ENCODE results near the gene PTPRS.
"Not testable (repeated sequence)": the region's sequence is repeated elsewhere in the genome, so short reads cannot be mapped to it uniquely, and the experiment has no call there.

The PTPRS gene

DNA sequence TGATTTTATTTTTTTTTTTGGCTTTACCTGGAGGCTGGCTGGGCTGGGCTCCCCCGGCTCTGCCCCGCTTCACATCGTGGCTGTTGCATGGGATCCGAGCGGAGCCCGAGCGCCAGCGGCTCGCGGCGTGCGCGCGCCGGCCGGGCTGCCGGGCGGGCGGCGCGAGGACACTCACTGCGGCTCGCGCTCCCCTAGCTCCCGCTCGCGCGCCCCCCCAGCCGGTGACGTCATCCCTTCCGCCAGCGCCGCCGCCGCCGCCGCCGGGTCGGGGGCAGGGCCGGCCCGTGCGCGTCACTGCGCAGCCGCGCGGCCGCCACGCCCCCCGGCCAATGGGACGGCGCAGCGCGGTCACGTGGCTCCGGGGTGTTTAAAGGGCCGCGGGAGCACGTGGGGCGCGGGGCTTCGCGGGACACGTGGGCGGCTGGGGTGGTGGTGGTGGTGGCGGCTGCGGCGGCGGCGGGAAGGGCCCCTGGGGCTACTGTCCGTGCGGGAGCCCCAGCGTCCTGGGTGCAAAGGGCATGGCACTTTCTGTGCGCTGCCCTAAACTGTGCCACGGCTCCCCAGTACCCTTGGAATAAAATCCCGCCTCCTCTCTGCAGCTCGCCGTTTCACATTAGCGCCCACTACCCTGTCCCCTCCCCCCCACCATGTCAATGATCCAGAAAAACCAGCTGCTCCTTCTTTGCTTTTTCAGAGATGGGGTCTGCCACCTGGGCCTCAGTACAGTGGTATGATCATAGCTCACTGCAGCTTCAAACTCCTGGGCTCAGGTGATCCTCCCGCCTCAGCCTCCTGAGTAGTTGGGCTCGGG is at the start of gene PTPRS:
Gene PTPRS, minus strand, starts transcription at position 176 of the 811 bp plus-strand sequence. CDS start 54,672 bp downstream, outside the sequence.
- H3K27ac ChIP-seq, result peak within 1 kb of the TSS; percentile 60

DNA sequence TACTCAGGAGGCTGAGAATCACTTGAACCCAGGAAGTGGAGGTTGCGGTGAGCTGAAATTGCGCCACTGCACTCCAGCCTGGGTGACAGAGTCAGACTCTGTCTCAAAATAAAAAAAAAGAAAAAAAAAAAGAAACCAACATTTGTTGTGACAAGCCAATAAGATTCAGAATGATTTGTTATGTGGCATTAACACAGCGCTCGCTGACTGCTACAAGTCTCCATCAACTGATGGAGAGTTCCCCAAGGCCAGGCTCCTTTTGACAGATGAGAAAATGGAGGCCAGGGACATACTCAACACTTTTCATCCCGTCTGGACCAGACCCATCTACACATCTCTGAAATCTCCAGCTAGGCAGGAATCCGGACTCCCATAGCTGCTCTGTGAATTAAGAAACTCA is 48.7 kb upstream of the PTPRS start:
- TF ChIP-seq, protein P1, sequence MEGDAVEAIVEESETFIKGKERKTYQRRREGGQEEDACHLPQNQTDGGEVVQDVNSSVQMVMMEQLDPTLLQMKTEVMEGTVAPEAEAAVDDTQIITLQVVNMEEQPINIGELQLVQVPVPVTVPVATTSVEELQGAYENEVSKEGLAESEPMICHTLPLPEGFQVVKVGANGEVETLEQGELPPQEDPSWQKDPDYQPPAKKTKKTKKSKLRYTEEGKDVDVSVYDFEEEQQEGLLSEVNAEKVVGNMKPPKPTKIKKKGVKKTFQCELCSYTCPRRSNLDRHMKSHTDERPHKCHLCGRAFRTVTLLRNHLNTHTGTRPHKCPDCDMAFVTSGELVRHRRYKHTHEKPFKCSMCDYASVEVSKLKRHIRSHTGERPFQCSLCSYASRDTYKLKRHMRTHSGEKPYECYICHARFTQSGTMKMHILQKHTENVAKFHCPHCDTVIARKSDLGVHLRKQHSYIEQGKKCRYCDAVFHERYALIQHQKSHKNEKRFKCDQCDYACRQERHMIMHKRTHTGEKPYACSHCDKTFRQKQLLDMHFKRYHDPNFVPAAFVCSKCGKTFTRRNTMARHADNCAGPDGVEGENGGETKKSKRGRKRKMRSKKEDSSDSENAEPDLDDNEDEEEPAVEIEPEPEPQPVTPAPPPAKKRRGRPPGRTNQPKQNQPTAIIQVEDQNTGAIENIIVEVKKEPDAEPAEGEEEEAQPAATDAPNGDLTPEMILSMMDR (IDR thresholded peaks at IDR 0.05), result no peak
- TF ChIP-seq ZFX (IDR thresholded peaks at IDR 0.05; ENCODE audit: borderline replicate concordance), result no peak
- no peak overlapping the region for H3K27ac ChIP-seq

More for the DNA sequence above, at the start of gene PTPRS:
- TF ChIP-seq, protein P1 (IDR thresholded peaks at IDR 0.05), result no peak
- TF ChIP-seq ZFX (IDR thresholded peaks at IDR 0.05; ENCODE audit: borderline replicate concordance), result no peak

DNA sequence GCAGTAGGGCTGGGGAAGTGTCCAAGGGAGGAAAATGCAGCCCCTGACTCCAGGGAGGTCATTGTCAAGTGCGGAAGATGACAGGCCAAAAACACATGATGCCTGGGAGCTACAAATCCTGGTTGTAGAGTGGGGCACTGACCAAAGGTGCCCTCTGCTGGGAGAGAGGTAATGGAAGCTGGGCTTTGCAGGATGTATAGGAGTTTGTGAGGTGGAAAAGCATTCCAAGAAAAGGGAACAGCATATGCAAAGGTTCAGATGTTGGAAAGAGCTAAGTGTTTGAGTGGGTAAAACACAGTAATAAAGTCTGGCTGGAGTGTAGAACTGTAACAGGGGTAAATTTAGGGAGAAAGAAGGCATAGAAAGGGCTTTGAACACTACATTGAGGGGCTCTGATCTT is 46.9 kb upstream of the PTPRS start:
- H3K27ac ChIP-seq, result no peak overlapping the region
- TF ChIP-seq, protein P1 (IDR thresholded peaks at IDR 0.05), result no peak

DNA sequence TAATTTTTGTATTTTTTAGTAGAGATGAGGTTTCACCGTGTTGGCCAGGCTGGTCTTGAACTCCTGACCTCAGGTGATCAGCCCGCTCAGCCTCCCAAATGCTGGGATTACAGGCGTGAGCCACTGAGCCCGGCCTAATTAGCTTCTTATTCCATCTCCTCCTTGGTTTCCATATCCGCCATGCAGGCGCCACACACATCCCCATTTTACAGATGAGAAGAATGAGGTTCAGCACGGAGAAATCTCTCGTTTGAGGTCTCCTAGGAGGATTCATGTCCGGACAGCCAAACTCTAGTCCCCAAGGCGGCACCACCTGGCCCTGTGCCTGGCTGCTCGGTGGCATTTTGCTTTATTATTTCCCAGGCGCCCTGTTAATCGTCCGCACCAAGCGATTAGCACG is 46.2 kb upstream of the PTPRS start:
- no peak for TF ChIP-seq ZFX (IDR thresholded peaks at IDR 0.05; ENCODE audit: borderline replicate concordance)
- TF ChIP-seq, protein P1 (IDR thresholded peaks at IDR 0.05), result no peak
- no peak overlapping the region for H3K27ac ChIP-seq

DNA sequence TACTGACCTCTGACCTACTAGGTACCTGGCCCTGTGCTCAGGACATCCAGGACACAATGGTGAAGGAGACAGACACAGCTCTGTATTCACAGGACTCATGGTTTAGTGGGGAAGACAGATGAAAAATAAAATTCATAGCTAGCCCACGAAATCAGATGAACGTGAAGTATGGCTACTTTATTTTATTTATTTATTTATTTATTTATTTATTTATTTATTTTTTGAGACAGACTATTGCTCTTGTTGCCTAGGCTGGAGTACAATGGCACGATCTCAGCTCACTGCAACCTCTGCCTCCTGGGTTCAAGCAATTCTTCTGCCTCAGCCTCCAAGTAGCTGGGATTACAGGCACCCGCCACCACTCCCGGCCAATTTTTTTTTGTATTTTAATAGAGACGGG is 40.6 kb upstream of the PTPRS start:
- not testable (repeated sequence) for H3K27ac ChIP-seq

DNA sequence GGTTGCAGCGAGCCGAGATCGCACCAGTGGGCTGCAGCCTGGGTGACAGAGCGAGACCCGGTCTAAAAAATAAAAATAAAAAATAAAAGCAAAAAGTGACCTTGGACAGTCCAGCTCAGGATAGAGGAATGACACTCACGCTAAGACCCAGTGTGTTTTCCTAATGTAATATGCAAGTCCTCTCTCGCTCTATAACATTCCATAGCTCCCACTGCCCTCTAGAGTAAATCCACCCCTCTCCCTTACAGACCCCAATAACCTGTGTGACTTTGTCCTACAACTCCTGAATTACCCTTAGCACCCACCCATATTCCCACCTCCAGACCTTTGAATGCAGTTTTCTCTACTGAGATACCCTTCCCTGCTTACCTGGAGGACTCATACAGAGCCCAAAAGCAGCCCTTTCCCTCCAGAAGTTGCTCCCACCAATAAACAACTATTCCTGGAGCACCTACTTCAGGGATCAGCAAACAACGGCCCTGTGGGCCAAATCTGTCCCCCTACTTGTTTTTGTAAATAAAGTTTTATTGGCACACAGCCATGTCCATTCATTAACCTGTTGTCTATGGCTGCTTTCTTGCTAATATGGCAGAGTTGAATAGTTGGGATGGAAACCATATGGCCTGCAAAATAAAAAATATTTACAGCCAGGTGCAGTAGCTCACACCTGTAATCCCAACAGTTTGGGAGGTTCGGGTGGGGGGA is 39.8 kb upstream of the PTPRS start:
- TF ChIP-seq, protein P1 (IDR thresholded peaks at IDR 0.05), result no peak
- no peak for TF ChIP-seq ZFX (IDR thresholded peaks at IDR 0.05; ENCODE audit: borderline replicate concordance)
- H3K27ac ChIP-seq, result no peak overlapping the region

DNA sequence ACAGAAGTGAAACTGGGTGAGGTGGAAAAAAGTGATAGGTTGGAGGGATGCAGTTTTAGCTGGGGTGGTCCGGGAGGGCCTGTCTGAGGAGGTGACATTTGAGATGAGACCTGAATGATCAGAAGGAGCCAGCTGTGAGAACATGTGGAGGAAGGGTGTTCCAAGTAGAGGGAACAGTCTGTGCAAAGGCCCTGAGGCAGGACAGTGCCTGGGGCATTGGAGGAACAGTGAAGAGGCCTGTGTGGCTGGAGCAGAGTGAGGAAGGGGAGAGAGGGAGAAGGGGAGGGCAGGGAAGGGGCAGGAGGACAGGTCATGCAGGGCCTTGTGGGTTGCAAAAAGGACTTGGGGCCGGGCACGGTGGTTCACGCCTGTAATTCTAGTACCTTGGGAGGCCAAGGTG is 36.3 kb upstream of the PTPRS start:
- TF ChIP-seq ZFX (IDR thresholded peaks at IDR 0.05; ENCODE audit: borderline replicate concordance), result no peak
- TF ChIP-seq, protein P1 (IDR thresholded peaks at IDR 0.05), result no peak

More for the DNA sequence above, 36.3 kb upstream of the PTPRS start:
- H3K27ac ChIP-seq, result no peak overlapping the region

Measured in 22Rv1 (cell line).